ENCODE results near the gene MPC1. TPM values are rescaled to one million over a fixed set of nuclear protein-coding genes. Genes with fewer than 3 reads are reported as not detected.

MPC1 gene
- total RNA-seq, 2 donors from 2014 or later: 273 to 352 TPM

DNA sequence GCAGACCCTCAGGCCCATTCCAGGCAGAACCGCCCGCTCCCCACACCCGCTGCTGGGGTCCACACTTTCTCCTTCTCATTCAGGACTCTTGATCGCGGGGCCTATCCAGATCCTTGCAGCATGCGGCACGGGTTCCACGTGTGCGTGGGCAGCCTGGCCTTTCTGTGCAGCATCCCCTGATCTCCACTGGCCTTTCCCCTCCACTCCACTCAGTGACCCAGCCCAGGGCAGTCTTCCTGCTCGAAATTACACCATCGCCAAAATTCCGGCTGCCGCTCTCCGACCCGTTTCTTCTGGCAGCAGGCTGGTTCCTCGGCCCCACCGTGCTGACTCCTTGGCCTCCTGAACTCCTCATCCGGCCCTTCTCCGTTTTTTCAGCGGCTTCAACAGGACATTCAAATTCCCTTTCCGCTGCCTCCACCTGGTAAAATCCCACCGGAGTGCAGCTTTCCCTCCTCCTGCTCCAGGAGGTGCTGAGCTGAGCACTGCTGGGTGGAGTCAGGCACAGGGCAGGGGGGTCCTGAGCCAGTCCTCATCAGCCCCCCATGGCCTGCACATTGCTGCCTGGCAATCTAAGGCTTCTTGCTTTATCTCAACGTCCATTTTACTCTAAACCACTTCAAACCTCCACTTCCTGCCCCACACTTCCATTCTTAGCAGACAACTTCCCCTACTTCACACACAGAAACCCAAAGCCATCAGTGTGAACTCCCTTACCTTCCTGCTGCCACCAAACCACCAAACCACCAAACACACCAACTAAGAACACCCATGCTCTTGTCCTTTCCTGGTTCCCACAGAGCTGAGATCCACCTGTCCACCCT, 49.4 kb downstream of the MPC1 start:
- ATAC-seq (peak in 1 of 2 donors; percentile 28), DNase-seq (no peak)
- intact Hi-C loops (cut with DNase I): no loop called here

DNA sequence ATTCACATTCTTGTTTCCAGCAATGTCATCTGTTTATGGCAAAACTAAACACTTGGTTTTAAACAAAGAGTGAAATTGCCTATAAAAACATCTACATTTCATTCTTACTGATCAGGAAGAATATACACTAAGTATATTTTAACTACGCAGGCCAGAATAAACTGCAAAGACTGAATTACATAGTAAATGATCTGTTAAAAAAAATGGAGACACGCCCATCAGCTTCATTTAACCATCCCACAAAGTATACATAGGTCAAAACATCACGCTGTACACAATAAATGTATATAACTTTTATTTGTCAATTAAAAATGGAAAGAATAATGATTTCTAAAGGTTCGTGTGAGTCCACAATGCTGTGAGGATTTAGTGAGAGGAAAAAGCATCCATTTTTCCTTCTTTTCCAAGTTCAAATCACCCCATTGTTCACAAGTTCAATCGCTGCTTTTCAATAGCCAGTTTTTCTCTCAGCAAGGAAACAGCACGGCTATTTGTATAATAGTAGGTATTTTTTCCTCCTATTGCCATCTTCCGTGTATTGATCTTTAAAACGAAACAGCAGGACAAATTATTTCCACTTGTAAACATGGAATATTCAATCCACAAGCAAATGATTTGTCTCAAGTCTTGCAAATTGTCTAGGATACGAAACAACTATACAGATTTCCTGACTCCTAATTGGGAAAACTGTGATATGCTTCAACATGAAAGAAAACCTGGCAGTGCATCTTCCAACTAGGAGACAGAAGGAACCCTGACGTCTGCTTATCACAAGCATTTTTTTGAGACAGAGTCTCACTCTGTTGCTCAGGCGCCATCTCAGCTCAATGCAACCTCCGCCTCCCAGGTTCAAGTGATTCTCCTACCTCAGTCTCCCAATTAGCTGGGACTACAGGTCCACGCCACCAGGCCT, 51.0 kb downstream of the MPC1 start:
- ATAC-seq: no peak
- intact Hi-C loops (cut with DNase I): no loop called here
- DNase-seq: no peak

DNA sequence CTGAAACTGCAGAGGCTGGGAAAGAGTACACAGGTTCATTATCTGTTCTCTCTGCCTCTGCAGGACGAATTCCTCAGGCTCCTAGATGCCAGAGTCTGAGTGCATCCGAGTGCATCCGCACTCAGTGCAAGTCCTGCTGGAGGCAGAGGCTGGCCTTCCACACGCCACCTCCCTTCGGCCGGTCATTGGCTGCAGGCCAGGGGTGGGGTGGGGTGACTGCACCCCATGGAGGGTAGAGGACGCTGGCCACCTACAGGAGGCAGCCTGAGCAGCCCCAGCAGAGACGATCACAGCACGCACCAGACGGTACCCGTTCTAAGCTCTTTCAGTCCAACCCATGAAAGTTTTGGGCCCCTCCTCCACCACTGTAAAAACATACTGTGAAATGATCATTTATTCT, 52.1 kb downstream of the MPC1 start:
- DNase-seq (peak; percentile 60), ATAC-seq (peak; percentile 76 to 79)
- intact Hi-C loops (cut with DNase I): no loop called here

DNA sequence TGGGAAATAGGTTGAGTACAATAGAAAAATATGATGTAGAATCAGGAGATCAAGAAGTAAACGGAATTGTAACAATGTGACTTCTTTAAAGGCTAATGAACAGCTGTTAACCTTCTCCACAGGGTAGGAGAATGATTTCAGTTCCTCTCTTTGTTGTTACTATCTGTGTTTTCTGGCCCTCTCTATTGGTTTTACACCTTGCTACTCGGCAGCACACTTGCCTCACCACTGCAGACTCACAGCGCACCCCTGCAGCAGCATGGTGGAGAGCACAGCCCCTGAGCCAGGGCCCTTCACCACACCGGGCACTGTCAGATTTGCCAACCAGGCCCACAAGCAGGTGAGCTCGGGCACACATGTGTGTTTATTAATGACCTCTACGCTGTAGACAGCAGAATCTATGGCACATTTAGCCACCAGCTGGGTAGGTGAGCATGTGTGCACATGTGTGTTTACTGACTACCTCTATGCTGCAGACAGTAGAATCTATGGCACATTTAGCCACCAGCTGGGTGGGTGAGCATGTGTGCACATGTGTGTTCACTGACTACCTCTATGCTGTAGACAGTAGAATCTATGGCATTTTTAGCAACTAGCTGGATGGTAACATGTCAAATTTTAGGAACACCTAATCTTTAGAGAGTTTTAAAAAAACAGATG, 57.2 kb downstream of the MPC1 start:
- ATAC-seq: no peak
- intact Hi-C loops (cut with DNase I): no loop called here
- no peak for DNase-seq

DNA sequence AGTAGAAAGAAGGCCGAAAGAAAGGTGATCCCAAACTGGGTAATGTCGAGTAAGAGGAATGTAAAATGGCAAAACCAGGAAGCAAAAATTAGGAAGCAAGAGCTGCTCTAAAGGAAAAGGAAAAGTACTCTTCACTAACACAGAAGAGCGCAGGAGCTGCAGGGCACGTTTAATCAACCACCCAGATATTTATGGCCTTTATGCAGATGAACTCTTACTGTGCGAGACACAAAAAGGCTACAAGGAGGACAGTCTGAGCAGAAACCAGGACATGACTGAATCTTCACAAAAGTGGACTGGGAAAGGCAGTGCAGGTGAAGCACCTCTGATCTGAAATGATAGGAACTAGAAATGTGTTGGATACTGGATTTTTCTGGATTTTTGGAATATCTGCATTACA, 59.3 kb downstream of the MPC1 start:
- DNase-seq: no peak
- intact Hi-C loops (cut with DNase I): no loop called here
- no peak for ATAC-seq

DNA sequence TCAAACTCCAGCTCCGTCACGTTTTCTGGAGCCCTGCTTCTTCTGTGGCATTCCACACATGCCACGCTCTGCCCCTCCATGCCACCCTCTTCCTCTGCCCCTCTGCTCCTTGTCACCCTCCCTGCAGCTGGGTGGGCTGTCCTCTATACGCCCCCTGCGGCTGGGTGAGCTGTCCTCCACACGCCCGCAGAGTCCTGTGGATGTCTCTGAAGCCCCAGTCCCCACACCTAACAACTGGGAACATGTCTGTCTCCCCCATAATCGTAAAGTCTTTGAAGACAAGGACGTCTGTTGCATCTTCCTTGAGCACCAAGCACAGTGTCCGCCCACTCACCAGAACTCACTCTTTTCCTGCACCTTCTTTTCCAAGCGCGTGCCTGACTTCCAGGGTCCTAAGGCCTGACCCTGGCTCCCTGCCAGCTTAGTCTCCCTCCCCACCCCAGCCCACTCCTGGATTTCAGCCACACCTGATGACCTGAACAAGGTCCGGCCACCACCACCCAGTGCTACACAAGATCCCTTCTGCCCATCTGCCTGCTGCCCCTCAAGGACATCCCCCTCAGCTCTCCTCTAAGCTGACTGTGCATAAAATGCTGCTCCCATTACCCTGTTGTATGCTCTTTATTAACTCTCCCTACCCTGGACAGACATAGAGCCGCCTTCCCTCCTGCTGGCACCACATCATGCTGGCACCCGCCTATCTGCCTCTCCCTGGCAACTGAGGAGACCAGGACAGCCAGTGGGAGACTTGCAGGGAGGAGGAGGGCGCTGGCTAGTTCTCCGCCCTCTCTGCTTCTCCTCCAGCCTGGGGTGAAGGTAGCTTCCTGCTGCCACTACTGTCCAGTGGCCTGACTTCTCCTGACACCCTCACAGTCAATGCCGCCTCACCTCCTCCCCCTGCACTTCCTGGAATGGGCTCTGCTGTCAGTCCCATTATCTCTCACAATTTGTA, 63.8 kb downstream of the MPC1 start:
- peak; percentile 94 to 95 for ATAC-seq
- intact Hi-C loops (cut with DNase I): no loop called here
- DNase-seq: no peak

DNA sequence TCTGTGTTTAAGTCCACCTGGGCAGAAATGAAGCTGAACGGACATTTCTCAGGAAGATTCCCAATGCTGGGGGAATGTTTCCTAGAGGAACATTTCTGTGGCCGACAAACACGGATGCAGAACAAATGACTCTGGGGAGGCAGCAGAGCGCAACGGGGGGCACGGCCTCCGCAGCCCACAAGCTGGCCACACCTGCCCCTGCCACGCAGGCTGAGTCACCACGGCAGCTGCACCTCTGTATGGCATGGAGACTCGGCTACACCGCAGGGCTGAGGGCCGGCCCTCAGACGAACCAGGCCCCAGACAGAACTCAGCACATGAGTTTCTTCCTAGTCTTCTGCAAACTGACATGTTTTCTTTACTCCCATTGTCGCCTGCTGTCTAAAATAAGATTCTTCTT, 64.5 kb downstream of the MPC1 start:
- no peak for DNase-seq
- intact Hi-C loops (cut with DNase I): no loop called here
- peak in 1 of 2 donors; percentile 38 for ATAC-seq

DNA sequence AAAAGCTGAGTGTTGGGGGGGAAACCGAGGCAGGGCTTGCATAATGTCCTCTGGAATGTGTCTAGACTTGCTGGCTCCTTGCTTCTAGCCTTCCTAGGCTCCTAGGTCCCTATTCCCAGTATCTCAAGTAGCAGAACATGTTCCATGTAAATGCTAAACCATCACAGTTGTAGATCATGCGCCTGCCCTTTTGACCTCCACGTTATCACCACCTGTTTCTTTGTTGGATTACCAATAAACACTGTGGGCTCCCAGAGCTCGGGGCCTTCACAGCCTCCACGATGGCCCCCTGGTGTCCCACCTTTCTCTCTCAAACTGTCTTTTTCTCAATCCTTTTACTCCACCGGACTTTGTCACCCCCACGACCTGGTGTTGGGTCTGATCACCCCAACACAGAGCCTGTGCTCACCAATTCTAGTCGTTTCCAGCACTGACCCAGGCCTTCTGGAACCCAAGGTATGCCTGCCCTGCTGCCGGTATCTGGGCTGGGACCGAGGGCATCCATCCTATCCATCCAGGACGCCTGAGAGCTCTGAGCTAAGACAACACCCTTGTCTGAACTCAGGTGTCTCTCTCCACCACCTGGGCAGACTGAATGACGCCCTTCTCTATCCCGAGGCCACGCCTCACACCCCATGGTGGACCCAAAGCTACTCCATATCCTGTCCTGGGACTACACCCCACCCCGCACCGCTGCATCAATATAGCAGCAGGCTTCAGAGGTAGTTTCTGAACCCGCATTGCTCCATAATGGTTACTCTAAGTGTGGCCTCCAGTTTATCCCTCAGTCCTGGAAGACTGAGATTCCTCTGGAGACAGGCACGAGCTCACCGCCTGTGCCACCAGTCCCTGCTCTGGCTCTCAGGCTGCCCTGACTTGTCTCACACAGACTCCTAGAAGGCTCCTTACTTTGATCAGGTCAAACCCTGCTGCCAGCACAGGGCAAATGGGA, 65.2 kb downstream of the MPC1 start:
- no peak for ATAC-seq
- intact Hi-C loops (cut with DNase I): no loop called here
- no peak for DNase-seq

DNA sequence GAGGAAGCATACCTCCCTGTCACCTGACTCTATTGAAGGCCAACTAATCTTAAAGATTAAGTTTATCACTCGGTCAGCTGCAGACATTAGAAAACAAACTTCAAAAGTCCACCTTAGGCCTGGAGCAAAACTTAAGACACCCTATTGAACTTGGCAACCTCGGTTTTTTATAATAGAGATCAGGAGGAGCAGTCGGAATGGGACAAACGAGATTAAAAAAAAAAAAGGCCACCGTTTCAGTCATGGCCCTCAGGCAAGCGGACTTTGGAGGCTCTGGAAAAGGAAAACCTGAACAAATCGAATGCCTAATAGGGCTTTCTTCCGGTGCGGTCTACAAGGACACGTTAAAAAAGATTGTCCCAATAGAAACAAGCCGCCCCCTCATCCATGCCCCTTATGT, 67.3 kb downstream of the MPC1 start:
- intact Hi-C loops (cut with DNase I): no loop called here
- ATAC-seq: no peak
- no peak for DNase-seq

Other genes with a start within 250 kb of the MPC1 start
- gene TBXT, start 215.1 kb downstream of the MPC1 start, total RNA-seq: not detected
- gene PRR18, start 74.5 kb downstream of the MPC1 start, total RNA-seq: under 1 TPM; 0.26 to 0.65 TPM
- 10 to 100 TPM; 26.3 to 28.0 TPM for gene SFT2D1, start 40.4 kb downstream of the MPC1 start, total RNA-seq
- 1 to 10 TPM in 1 of 2 donors, under 1 TPM in 1; 0.71 to 1.6 TPM for gene RAMACL, start 203.7 kb upstream of the MPC1 start, total RNA-seq
- gene RPS6KA2, start 244.3 kb upstream of the MPC1 start, total RNA-seq: 10 to 100 TPM; 59.6 to 95.7 TPM